ENCODE measurements around the gene CLIC4. TPM values are rescaled to one million over a fixed set of nuclear protein-coding genes. Genes with fewer than 3 reads are reported as not detected.

CLIC4 gene
- total and polyA plus RNA-seq, 10 of the 15 experiments (the other 5 are each of a cell fraction or from before 2014, with no cell fraction given): 20.4 to 107 (median 69.6) TPM

- Histone ChIP-seq H4K20me1 (ENCODE audit: control insufficient read depth, insufficient read depth) (no peaks in the 10 kb centered on the region), H3K9ac (ENCODE audit: control insufficient read depth, insufficient read depth, low read length) (no peak overlapping the region), H3K4me1 (ENCODE audit: control insufficient read depth, insufficient read depth, low read length) (peaks cover 7% of the 10 kb centered on the region; the same call in 1 of the 2 replicates), H3K27ac (ENCODE audit: control insufficient read depth, insufficient read depth) (no peak overlapping the region), H3K9me3 (replicated peaks; ENCODE audit: control insufficient read depth, insufficient read depth, low read length) (no peaks in the 10 kb centered on the region), H3K4me3 (no peak overlapping the region), H3K36me3 (ENCODE audit: control insufficient read depth in 2 of 2, insufficient read depth in 2 of 2, low read length in 1 of 2) (peaks cover 2 to 3% of the 10 kb centered on the region in 2 experiments; a peak in 3 of 4 replicates), H3K79me2 (ENCODE audit: control insufficient read depth, insufficient read depth, low read length) (peaks cover 57% of the 10 kb centered on the region), H2AFZ (ENCODE audit: control insufficient read depth, low read depth, low read length) (no peak overlapping the region), H3K4me2 (ENCODE audit: control insufficient read depth, insufficient read depth) (no peak overlapping the region), H3K27me3 (replicated peaks in 1 of 2; ENCODE audit: control insufficient read depth in 2 of 2, insufficient read depth in 2 of 2, low read length in 1 of 2) (no peaks in the 10 kb centered on the region)
- 59% methylated on average over 3 of the region's 3 CpGs for WGBS (ENCODE audit: insufficient coverage, insufficient replicate concordance, low lambda C conversion rate, missing lambda C conversion rate)
- RAD21 ChIA-PET (ENCODE audit: unreplicated experiment): interaction anchor here (1.0 to 2.2 kb wide), 2 partner anchors 17 to 66 kb away, joined by 3 to 9 read pairs; no protein-coding TSS in a partner anchor
- ATAC-seq (no peak), FAIRE-seq (no peak), DNase-seq (ENCODE audit: low read depth, low spot score) (no peak)
- POLR2A ChIA-PET: interaction anchor here (1.8 kb wide), 1 partner anchor 15 kb away, joined by 9 read pairs; no protein-coding TSS in a partner anchor
- CTCF ChIA-PET: interaction anchor here (0.6 to 4.9 kb wide), 5 partner anchors 8 to 76 kb away, joined by 3 to 20 read pairs (median 4); no protein-coding TSS in a partner anchor
- SMC1A ChIA-PET (ENCODE audit: uncharacterized antibody, unreplicated experiment): interaction anchor here (0.9 to 14.8 kb wide), 6 partner anchors 10 to 76 kb away, joined by 3 to 174 read pairs (median 11); partner anchors contain the start of gene CLIC4
- TF ChIP-seq NR2C1 (IDR thresholded peaks at IDR 0.05): no peak
- TF ChIP-seq TCF3 (IDR thresholded peaks at IDR 0.05; ENCODE audit: borderline replicate concordance, insufficient read depth, low read depth, low read length): no peak
- no peak for TF ChIP-seq CBFB (IDR thresholded peaks at IDR 0.05; ENCODE audit: low read depth)
- TF ChIP-seq NRF1 (conservative IDR thresholded peaks at IDR 0.05; ENCODE audit: low read depth, low read length): no peak
- no peak for TF ChIP-seq POU2F2 (IDR thresholded peaks at IDR 0.05; ENCODE audit: borderline replicate concordance, low read depth, low read length)
- no peak for TF ChIP-seq HDGF (IDR thresholded peaks at IDR 0.05)
- intact Hi-C loops (cut with micrococcal nuclease; ENCODE audit: unreplicated experiment) (no loop called here), in situ Hi-C loops (cut with MboI) (no loop called here)
- no TSS peak for BruUV-seq (replicated peaks)
These were observed 19.2 kb downstream of the CLIC4 start for GRCh38 chr1:24764439-24764838.

GRCh38 chr1:24764848-24765247, 19.6 kb downstream of the CLIC4 start:
- BruUV-seq (replicated peaks): no TSS peak
- RAD21 ChIA-PET (ENCODE audit: unreplicated experiment): interaction anchor here (1.0 to 1.2 kb wide), 2 partner anchors 17 to 66 kb away, joined by 3 to 4 read pairs; no protein-coding TSS in a partner anchor
- WGBS (ENCODE audit: insufficient coverage, insufficient replicate concordance, low lambda C conversion rate, missing lambda C conversion rate): 100% methylated on average over 1 of the region's 1 CpG

More at GRCh38 chr1:24764848-24765247, 19.6 kb downstream of the CLIC4 start:
- ATAC-seq: no peak
- no peak for DNase-seq (ENCODE audit: low read depth, low spot score)
- H3K4me1 ChIP-seq (ENCODE audit: control insufficient read depth, insufficient read depth, low read length): peaks cover 5% of the 10 kb centered on the region
- H3K4me3 ChIP-seq: no peak overlapping the region
- H3K27ac ChIP-seq (ENCODE audit: control insufficient read depth, insufficient read depth): no peak overlapping the region
- no peak overlapping the region for H3K4me2 ChIP-seq (ENCODE audit: control insufficient read depth, insufficient read depth)
- FAIRE-seq: no peak
- intact Hi-C loops (cut with micrococcal nuclease; ENCODE audit: unreplicated experiment) (no loop called here), in situ Hi-C loops (cut with MboI) (no loop called here)
- no peaks in the 10 kb centered on the region; a peak in 1 of 4 replicates for H3K36me3 ChIP-seq (ENCODE audit: control insufficient read depth in 2 of 2, insufficient read depth in 2 of 2, low read length in 1 of 2)
- H3K9ac ChIP-seq (ENCODE audit: control insufficient read depth, insufficient read depth, low read length): no peak overlapping the region
- ChIA-PET CTCF (interaction anchor here (0.6 to 4.9 kb wide), 5 partner anchors 9 to 76 kb away, joined by 3 to 20 read pairs (median 4); no protein-coding TSS in a partner anchor), POLR2A (interaction anchor here (1.8 to 3.1 kb wide), 2 partner anchors 8 to 15 kb away, joined by 9 to 12 read pairs; no protein-coding TSS in a partner anchor), SMC1A (ENCODE audit: uncharacterized antibody, unreplicated experiment) (interaction anchor here (0.9 to 14.8 kb wide), 6 partner anchors 10 to 76 kb away, joined by 3 to 174 read pairs (median 11); partner anchors contain the start of gene CLIC4)
- TF ChIP-seq ATF3 (IDR thresholded peaks at IDR 0.05; ENCODE audit: borderline replicate concordance, extremely low read depth, low read depth, low read length) (no peak), ZNF622 (IDR thresholded peaks at IDR 0.05) (no peak), BRCA1 (IDR thresholded peaks at IDR 0.05; ENCODE audit: low read depth, low read length) (no peak), HDAC2 (IDR thresholded peaks at IDR 0.05) (no peak), IRF3 (IDR thresholded peaks at IDR 0.05) (no peak), FOXM1 (IDR thresholded peaks at IDR 0.05; ENCODE audit: low read depth, low read length) (no peak), IRF4 (IDR thresholded peaks at IDR 0.05; ENCODE audit: low read depth, low read length) (no peak), SUPT20H (IDR thresholded peaks at IDR 0.05; ENCODE audit: borderline replicate concordance, control insufficient read depth, low read depth, low read length) (no peak), HSF1 (IDR thresholded peaks at IDR 0.05; ENCODE audit: low read depth, low read length) (no peak)
- H2AFZ ChIP-seq (ENCODE audit: control insufficient read depth, low read depth, low read length): no peak overlapping the region
- no peaks in the 10 kb centered on the region for H3K27me3 ChIP-seq (replicated peaks in 1 of 2; ENCODE audit: control insufficient read depth in 2 of 2, insufficient read depth in 2 of 2, low read length in 1 of 2)
- H4K20me1 ChIP-seq (ENCODE audit: control insufficient read depth, insufficient read depth): no peaks in the 10 kb centered on the region
- H3K79me2 ChIP-seq (ENCODE audit: control insufficient read depth, insufficient read depth, low read length): peaks cover 55% of the 10 kb centered on the region
- no peaks in the 10 kb centered on the region for H3K9me3 ChIP-seq (replicated peaks; ENCODE audit: control insufficient read depth, insufficient read depth, low read length)
